ENCODE data around the gene NUTM2F.
"Not testable (repeated sequence)": the region's sequence is repeated elsewhere in the genome, so short reads cannot be mapped to it uniquely, and the experiment has no call there.

Gene NUTM2F

DNA sequence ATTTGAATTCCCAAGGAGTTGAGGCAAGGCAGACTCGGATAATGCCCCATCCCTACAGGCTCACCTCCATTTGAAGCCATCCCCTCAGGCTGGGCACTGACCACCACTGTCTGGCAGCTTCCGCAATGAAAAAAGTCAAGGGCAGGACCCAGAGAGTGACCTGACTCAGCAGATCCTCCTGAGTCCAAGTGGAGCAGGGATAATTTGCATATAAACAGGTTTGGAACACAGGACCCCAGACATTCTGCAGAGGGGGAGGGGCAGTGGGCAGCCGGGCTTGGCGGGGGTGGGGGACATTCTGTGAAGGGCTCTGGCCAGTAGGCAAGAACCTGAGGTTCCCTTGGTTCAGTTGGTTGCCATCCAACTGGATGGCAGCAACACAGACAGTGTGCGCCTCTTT is at the start of gene NUTM2F:
Gene NUTM2F (minus strand): TSS at position 101 of the 400 bp plus-strand sequence. CDS start 21 bp downstream, at position 80.
- not testable (repeated sequence) for DNase-seq (ENCODE audit: extremely low read depth in 1 of 2, low read depth in 1 of 2)

GRCh38 chr9:94375197-94375596 is 46.8 kb upstream of the NUTM2F start:
- not testable (repeated sequence) for DNase-seq (ENCODE audit: extremely low read depth in 1 of 2, low read depth in 1 of 2)

GRCh38 chr9:94374176-94375056 is 46.0 kb upstream of the NUTM2F start:
- peak; percentile 85 for DNase-seq (ENCODE audit: extremely low read depth in 1 of 2, low read depth in 1 of 2)

DNA sequence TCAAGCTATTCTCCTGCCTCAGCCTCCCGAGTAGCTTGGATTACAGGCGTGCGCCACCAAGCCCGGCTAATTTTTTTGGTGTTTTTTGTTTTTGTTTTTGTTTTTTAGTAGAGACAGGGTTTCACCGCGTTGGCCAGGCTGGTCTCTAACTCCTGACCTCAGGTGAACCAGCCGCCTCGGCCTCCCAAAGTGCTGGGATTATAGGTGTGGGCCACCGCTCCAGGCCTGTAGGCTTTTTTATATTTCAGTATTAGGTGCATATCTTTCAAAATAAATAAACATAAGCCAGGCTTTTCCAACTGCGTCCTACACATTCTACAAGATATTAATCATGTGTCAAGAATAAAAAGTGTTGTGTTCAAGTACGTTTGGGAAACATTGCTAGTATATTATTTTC is 45.3 kb upstream of the NUTM2F start:
- not testable (repeated sequence) for DNase-seq (ENCODE audit: extremely low read depth in 1 of 2, low read depth in 1 of 2)

DNA sequence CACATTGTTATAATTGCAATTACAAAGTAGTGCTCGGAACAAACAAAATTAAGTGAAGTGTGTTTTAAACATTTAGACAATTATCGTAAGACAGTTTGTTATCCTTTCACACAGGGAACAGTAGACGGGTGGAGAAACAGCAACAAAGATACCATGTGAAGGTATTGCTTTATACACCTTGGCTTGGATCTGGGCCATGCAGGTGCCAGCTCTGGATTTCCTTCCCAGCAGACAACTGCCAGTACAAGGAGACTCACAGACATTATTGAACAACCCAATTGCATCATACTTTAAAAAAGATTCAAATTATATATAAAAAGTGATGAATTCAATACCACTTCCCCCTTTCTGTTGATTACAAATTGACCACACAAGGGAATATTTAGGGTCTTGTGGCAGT is 41.8 kb upstream of the NUTM2F start:
- DNase-seq (ENCODE audit: extremely low read depth in 1 of 2, low read depth in 1 of 2): not testable (repeated sequence)

- not testable (repeated sequence) for DNase-seq (ENCODE audit: extremely low read depth in 1 of 2, low read depth in 1 of 2)
Observed at GRCh38 chr9:94364093-94364614, 35.7 kb upstream of the NUTM2F start.

- DNase-seq (ENCODE audit: extremely low read depth in 1 of 2, low read depth in 1 of 2): not testable (repeated sequence)
Observed at GRCh38 chr9:94357158-94357557, 28.7 kb upstream of the NUTM2F start.

DNA sequence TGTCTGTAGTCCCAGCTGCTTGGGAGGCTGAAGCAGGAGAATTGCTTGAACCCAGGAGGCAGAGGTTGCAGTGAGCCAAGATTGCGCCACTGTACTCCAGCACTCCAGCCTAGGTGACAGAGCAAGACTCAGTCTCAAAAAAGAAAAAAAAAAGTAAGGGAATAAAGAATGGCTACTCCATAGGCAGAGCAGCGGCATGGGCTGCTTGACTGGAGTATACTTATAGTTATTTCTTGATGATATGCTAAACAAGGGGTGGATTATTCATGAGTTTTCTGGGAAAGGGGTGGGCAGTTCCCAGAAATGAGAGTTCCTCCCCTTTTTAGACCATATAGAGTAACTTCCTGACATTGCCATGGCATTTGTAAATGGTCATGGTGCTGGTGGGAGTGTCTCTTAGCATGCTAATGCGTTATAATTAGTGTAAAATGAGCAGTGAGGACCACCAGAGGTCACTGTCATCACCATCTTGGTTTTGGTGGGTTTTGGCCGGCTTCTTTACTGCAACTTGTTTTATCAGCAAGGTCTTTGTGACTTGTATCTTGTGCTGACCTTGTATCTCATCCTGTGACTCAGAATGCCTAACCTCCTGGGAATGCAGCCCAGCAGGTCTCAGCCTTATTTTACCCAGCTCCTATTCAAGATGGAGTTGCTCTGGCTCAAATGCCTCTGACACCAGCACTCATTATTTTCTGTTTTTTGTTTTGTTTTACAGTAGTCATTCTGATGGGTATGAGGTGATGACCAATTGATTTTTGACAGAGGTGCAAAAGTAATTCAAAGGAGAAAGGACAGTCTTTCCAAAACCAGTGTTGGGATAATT is 23.7 kb upstream of the NUTM2F start:
- not testable (repeated sequence) for DNase-seq (ENCODE audit: extremely low read depth in 1 of 2, low read depth in 1 of 2)

GRCh38 chr9:94348754-94349153 is 20.3 kb upstream of the NUTM2F start:
- not testable (repeated sequence) for DNase-seq (ENCODE audit: extremely low read depth in 1 of 2, low read depth in 1 of 2)

DNA sequence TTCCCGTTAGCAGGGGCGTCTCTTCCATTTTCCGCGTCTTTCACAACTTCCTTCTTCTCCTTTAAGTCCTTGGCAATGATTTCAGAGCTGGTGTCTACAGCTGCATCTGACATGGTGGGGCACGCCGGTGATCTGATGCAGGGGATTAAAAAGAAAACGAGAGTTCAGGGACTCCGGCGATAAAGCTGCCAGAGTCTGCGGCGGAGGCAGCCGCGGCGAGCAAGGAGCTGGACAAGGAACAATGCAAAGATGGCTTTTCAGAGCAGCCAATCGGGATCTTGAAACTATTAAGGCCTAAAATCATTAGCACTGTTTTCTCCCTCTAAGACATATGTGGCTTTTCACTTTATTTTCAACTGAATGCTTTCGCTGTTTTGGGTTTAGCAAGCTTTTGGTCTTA is 19.0 kb upstream of the NUTM2F start:
- not testable (repeated sequence) for DNase-seq (ENCODE audit: extremely low read depth in 1 of 2, low read depth in 1 of 2)

DNA sequence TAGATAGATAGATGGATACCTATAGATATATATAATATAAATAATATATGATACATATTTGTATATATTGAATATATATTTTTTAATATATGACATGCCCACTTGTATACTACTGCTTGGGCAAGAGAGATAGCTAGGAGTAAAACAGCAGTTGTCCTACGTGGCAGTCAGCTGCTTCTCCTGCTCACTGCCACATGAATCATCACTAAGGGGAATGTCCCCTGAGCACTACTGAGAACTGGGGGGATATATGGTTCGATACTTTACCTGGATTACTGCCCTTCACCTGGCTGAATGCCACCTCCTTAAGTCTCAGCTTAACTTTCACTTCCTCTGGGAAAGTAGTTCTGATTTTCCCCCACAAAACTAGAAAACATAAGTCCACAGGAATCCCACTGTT is 13.3 kb upstream of the NUTM2F start:
- DNase-seq (ENCODE audit: extremely low read depth in 1 of 2, low read depth in 1 of 2): not testable (repeated sequence)

DNA sequence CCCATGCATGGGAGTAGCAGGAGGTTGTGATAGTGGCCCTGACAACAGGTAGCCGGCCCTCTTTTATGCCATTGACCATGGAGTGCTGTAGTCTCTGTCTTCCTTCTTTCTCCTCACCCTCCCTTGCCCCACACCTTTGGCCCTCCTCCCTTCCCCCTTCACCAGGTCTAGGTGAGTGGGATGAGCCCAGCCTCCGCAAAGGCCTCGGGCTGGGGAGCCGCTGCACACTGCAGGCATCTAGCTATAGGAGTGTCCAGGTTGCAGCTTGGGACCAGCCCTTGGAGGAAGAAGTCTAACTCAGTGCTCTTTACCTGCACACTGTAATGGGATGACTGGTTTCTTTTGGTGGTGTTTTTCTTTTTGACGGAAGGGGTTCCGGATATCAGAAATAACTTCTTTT is 12.3 kb upstream of the NUTM2F start:
- not testable (repeated sequence) for DNase-seq (ENCODE audit: extremely low read depth in 1 of 2, low read depth in 1 of 2)

DNA sequence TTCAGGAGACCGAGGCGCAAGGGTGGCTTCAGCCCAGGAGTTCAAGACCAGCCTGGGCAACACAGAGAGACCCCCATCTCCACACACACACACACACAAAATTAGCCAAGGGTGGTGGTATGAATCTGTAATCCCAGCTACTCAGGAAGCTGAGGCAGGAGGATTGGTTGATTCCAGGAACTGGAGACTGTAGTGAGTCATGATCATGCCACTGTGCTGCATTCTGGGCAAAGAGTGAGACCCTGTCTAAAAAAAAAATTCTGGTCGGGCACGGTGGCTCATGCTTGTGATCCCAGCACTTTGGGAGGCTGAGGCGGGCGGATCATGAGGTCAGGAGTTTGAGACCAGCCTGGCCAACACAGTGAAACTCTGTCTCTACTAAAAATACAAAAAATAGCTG is 11.2 kb upstream of the NUTM2F start:
- DNase-seq (ENCODE audit: extremely low read depth in 1 of 2, low read depth in 1 of 2): not testable (repeated sequence)

GRCh38 chr9:94338723-94339122 is 10.3 kb upstream of the NUTM2F start:
- not testable (repeated sequence) for DNase-seq (ENCODE audit: extremely low read depth in 1 of 2, low read depth in 1 of 2)

GRCh38 chr9:94336445-94336844 is 8.0 kb upstream of the NUTM2F start:
- not testable (repeated sequence) for DNase-seq (ENCODE audit: extremely low read depth in 1 of 2, low read depth in 1 of 2)

DNA sequence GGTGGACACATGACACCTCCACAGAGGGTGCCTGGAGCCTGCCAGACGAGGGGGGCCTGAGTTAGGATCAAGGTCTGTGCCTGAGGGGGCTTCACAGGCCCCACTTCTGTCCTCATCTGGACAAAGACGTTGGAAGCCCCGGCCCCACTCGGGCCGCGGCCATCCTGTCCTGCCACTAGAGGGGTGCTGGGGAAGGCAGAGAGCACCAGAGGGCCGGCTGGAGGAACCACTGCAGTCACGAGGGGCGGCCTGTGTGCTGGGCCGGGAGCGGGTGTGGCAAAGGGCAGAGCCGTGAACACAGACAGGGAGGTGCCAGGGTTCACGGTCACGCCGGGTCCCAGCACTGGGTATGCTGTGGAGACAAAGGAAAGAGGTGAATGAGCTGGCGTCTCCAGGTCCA is 2.9 kb downstream of the NUTM2F start:
- DNase-seq (ENCODE audit: extremely low read depth in 1 of 2, low read depth in 1 of 2): not testable (repeated sequence)

GRCh38 chr9:94323153-94323798 is 5.2 kb downstream of the NUTM2F start:
- DNase-seq (ENCODE audit: extremely low read depth in 1 of 2, low read depth in 1 of 2): not testable (repeated sequence)

DNA sequence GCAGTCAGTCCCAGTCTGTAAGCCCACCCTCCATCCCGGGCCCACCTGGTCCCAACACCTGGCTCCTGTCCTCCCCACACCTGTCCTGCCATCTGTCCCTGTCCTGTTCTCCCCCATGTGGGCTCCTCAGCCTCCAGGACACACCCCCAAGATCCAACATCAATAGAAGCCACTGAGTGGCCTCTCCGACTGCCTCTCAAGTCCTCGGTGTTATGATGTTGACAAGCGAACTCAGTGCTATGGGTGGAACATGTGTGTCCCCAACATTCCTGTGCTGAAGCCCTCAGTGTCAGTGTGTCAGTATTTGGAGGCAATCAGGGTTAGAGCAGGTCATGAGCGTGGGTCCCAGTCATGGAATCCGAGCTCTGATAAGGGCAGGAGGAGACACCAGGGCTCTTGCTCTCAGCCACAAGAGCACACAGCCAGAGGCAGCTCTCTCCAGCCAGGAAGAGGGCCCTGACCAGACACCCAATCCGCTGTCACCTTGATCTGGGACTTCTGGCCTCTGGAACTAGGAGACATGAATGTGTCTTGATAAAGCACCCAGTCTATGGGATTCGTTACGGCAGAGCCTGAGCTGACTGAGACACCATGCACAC is 6.0 kb downstream of the NUTM2F start:
- not testable (repeated sequence) for DNase-seq (ENCODE audit: extremely low read depth in 1 of 2, low read depth in 1 of 2)

GRCh38 chr9:94317949-94318657 is 10.3 kb downstream of the NUTM2F start:
- DNase-seq (ENCODE audit: extremely low read depth in 1 of 2, low read depth in 1 of 2): not testable (repeated sequence)

GRCh38 chr9:94316236-94316635 is 12.2 kb downstream of the NUTM2F start:
- DNase-seq (ENCODE audit: extremely low read depth in 1 of 2, low read depth in 1 of 2): not testable (repeated sequence)

All from stimulated activated CD8-positive, alpha-beta memory T cell treated with anti-CD3 and anti-CD28 coated beads, Interleukin-7, amount 100 ng/mL, for 48 hours (primary cell).